ENCODE results near the gene CYP39A1.

The CYP39A1 gene

GRCh38 chr6:46538800-46539480 lies 113.7 kb downstream of the CYP39A1 start:
- H3K4me2 ChIP-seq (ENCODE audit: low read length): no peak overlapping the region
- H3K79me2 ChIP-seq (ENCODE audit: control insufficient read depth, low read length): no peaks in the 10 kb centered on the region
- no peak overlapping the region for H3K4me3 ChIP-seq (ENCODE audit: low read length)
- no peaks in the 10 kb centered on the region for H3K9me2 ChIP-seq (replicated peaks; ENCODE audit: control insufficient read depth, low read length)
- no peak overlapping the region for H3K27ac ChIP-seq (ENCODE audit: low read depth, low read length)
- no peaks in the 10 kb centered on the region for H3K4me1 ChIP-seq (ENCODE audit: control insufficient read depth, low read length)
- no peaks in the 10 kb centered on the region for H3K27me3 ChIP-seq (ENCODE audit: control insufficient read depth, low read length)
- no peaks in the 10 kb centered on the region for H3F3A ChIP-seq (ENCODE audit: control insufficient read depth, insufficient read depth)
- TF ChIP-seq, protein P1, sequence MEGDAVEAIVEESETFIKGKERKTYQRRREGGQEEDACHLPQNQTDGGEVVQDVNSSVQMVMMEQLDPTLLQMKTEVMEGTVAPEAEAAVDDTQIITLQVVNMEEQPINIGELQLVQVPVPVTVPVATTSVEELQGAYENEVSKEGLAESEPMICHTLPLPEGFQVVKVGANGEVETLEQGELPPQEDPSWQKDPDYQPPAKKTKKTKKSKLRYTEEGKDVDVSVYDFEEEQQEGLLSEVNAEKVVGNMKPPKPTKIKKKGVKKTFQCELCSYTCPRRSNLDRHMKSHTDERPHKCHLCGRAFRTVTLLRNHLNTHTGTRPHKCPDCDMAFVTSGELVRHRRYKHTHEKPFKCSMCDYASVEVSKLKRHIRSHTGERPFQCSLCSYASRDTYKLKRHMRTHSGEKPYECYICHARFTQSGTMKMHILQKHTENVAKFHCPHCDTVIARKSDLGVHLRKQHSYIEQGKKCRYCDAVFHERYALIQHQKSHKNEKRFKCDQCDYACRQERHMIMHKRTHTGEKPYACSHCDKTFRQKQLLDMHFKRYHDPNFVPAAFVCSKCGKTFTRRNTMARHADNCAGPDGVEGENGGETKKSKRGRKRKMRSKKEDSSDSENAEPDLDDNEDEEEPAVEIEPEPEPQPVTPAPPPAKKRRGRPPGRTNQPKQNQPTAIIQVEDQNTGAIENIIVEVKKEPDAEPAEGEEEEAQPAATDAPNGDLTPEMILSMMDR (IDR thresholded peaks at IDR 0.05; ENCODE audit: low read depth, low read length, poor library complexity, severe bottlenecking): no peak
- TF ChIP-seq EZH2phosphoT487 (IDR thresholded peaks at IDR 0.05; ENCODE audit: borderline replicate concordance, low read length): no peak
- H4K20me1 ChIP-seq (ENCODE audit: control insufficient read depth, insufficient read depth, low read depth, low read length): no peaks in the 10 kb centered on the region
- H3K9me3 ChIP-seq (ENCODE audit: control insufficient read depth, insufficient read depth, low read length): peaks cover 6% of the 10 kb centered on the region
- no peaks in the 10 kb centered on the region for H3K36me3 ChIP-seq (ENCODE audit: control insufficient read depth, low read length)

- H3K27ac ChIP-seq (ENCODE audit: low read depth, low read length): no peak overlapping the region
- H3K36me3 ChIP-seq (ENCODE audit: control insufficient read depth, low read length): no peaks in the 10 kb centered on the region
- H3K9me2 ChIP-seq (replicated peaks; ENCODE audit: control insufficient read depth, low read length): no peaks in the 10 kb centered on the region
- no peaks in the 10 kb centered on the region for H3F3A ChIP-seq (ENCODE audit: control insufficient read depth, insufficient read depth)
- no peaks in the 10 kb centered on the region for H4K20me1 ChIP-seq (ENCODE audit: control insufficient read depth, insufficient read depth, low read depth, low read length)
- H3K4me3 ChIP-seq (ENCODE audit: low read length): no peak overlapping the region
- no peaks in the 10 kb centered on the region for H3K79me2 ChIP-seq (ENCODE audit: control insufficient read depth, low read length)
- H3K27me3 ChIP-seq (ENCODE audit: control insufficient read depth, low read length): no peaks in the 10 kb centered on the region
- TF ChIP-seq, protein P1 (IDR thresholded peaks at IDR 0.05; ENCODE audit: low read depth, low read length, poor library complexity, severe bottlenecking): no peak
- TF ChIP-seq EZH2phosphoT487 (IDR thresholded peaks at IDR 0.05; ENCODE audit: borderline replicate concordance, low read length): no peak
- no peaks in the 10 kb centered on the region for H3K4me1 ChIP-seq (ENCODE audit: control insufficient read depth, low read length)
- peaks cover 6% of the 10 kb centered on the region for H3K9me3 ChIP-seq (ENCODE audit: control insufficient read depth, insufficient read depth, low read length)
- no peak overlapping the region for H3K4me2 ChIP-seq (ENCODE audit: low read length)
Measured at GRCh38 chr6:46530896-46531295, 121.7 kb downstream of the CYP39A1 start.

- TF ChIP-seq, protein P1 (IDR thresholded peaks at IDR 0.05; ENCODE audit: low read depth, low read length, poor library complexity, severe bottlenecking): no peak
- TF ChIP-seq EZH2phosphoT487 (IDR thresholded peaks at IDR 0.05; ENCODE audit: borderline replicate concordance, low read length): no peak
- H3K9me3 ChIP-seq (ENCODE audit: control insufficient read depth, insufficient read depth, low read length): no peaks in the 10 kb centered on the region
- H3K4me1 ChIP-seq (ENCODE audit: control insufficient read depth, low read length): no peaks in the 10 kb centered on the region
- H3K36me3 ChIP-seq (ENCODE audit: control insufficient read depth, low read length): no peaks in the 10 kb centered on the region
- no peaks in the 10 kb centered on the region for H4K20me1 ChIP-seq (ENCODE audit: control insufficient read depth, insufficient read depth, low read depth, low read length)
- no peaks in the 10 kb centered on the region for H3K79me2 ChIP-seq (ENCODE audit: control insufficient read depth, low read length)
- H3K4me3 ChIP-seq (ENCODE audit: low read length): no peak overlapping the region
- no peaks in the 10 kb centered on the region for H3K27me3 ChIP-seq (ENCODE audit: control insufficient read depth, low read length)
- no peaks in the 10 kb centered on the region for H3K9me2 ChIP-seq (replicated peaks; ENCODE audit: control insufficient read depth, low read length)
- H3F3A ChIP-seq (ENCODE audit: control insufficient read depth, insufficient read depth): no peaks in the 10 kb centered on the region
- H3K4me2 ChIP-seq (ENCODE audit: low read length): no peak overlapping the region
- H3K27ac ChIP-seq (ENCODE audit: low read depth, low read length): no peak overlapping the region
Measured at GRCh38 chr6:46528961-46529750, 123.5 kb downstream of the CYP39A1 start.

All from DOHH2 (cell line).